HG02642 (cell line): Measurements from ENCODE around the gene ARRDC5.
"Not testable (repeated sequence)": the region's sequence is repeated elsewhere in the genome, so short reads cannot be mapped to it uniquely, and the experiment has no call there.

Experiments
- ATAC-seq: cut with Tn5 transposase; IDR thresholded peaks from one replicate; pipeline ENCODE4 v1.9.1; 2021; ENCODE audit warnings: mild to moderate bottlenecking; ENCODE audit not compliant: unreplicated experiment, poor library complexity

The ARRDC5 gene

DNA sequence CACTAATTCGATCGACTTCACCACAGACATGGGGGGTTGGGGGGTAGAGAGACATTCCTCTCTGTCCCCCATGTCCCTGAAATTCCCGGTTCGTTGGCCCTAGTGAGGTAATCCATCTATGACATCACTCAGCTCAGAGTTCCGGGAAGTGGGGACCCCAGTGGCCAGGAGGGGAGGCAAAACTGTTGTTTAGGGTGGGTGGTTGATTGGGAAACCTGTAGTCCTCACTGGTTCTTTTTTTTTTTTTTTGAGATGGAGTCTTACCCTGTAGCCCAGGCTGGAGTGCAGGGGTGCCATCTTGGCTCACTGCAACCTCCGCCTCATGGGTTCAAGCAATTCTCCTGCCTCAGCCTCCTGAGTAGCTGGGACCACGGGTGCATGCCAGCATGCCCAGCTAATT is at the start of gene ARRDC5:
Gene ARRDC5, minus strand, starts transcription at position 101 of the 400 bp plus-strand sequence. Its CDS starts 71 bp downstream, at position 30.
- no peak for ATAC-seq

DNA sequence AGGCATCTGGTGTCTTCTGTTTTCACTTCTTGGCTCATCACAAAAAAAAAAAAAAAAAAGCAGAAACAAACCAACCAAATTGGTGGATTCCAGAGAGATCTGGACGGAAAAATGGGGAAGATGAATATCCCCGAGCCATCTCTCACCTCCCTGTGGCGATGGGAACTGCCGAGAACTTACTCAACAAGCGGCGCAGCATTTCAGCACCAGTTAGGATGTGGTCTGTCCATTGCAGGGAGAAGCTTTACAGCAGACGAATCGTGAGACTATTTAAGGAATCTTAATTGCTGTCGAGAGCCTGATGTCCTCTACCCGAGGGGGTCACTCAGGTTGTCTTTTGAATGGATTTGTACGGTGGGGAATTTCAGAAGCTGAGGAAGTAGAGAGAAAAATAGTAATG is 49.0 kb upstream of the ARRDC5 start:
- no peak for ATAC-seq

DNA sequence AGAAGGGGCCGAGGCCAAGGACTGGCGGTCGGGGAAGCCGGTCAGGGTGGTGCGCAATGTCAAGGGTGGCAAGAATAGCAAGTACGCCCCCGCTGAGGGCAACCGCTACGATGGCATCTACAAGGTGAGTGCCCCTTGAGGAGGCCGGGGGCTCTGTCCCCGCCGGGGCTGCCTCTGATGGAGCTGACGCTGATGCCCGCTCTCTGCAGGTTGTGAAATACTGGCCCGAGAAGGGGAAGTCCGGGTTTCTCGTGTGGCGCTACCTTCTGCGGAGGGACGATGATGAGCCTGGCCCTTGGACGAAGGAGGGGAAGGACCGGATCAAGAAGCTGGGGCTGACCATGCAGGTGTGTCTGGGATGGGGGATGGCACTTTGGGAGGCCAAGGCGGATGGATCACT is 48.0 kb upstream of the ARRDC5 start:
- not testable (repeated sequence) for ATAC-seq

DNA sequence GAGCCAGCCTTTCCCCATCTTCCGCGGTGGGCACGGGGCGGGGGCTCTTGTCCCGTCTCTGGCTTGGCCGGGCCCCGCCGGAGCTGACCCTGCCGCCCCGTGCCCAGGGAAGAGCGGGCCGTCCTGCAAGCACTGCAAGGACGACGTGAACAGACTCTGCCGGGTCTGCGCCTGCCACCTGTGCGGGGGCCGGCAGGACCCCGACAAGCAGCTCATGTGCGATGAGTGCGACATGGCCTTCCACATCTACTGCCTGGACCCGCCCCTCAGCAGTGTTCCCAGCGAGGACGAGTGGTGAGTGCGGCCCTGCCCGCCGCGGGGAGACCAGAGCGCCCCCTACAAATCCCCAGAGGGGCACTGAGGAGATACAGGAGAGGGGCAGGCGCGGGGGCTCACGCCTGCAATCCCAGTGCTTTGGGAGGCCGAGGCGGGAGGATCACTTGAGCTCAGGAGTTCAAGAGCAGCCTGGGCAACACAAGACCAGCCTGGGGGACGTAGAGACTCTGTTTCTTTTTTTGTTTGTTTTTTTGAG is 39.0 kb upstream of the ARRDC5 start:
- ATAC-seq = not testable (repeated sequence)

DNA sequence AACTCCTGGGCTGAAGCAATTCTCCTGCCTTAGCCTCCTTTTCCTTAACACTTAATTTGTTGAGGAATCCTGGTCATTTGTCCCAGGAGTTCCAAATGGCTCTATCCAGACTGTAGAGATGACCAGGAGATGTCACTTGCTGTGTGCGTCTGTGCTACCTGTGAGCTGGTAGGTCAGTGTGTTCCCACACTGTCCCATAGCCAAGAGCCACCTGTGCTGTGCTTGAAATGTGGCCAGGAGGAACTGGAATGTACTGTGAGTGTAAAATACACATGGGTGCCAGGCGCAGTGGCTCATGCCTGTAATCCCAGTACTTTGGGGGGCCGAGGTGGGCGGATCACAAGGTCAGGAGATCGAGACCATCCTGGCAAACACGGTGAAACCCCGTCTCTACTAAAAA is 36.8 kb upstream of the ARRDC5 start:
- ATAC-seq = no peak

DNA sequence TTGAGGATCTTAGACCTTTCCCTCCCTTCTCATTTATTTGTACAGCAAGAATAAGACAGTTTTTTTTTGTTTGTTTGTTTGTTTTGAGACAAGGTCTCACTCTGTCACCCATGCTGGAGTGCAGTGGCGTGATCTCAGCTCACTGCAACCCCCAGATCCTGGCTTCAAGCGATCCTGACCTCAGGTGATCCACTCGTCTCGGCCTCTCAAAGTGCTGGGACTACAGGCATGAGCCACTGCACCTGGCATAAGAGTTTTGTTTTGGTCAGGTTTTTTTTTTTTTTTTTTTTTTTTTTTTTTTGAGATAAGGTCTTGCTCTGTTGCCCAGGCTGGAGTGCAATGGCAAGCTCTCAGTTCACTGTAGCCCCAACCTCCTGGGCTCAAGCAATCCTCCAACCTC is 35.8 kb upstream of the ARRDC5 start:
- ATAC-seq = not testable (repeated sequence)

DNA sequence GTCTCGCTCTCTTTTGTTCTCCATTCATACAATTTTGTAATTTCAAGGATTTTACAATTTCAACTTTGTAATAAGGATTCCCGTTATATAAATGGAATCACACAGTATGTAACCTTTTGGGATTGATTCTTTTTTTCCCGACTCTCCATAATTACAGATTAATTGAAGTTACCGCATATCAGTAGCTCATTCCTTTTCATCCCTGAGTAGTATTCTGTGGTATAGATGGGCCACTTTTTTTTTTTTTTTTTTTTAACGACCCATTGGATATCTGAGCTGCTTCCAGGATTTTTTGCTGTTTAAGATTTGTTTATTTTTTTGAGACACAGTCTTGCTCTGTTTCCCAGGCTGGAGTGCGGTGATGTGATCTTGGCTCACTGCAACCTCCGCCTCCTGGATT is 34.4 kb upstream of the ARRDC5 start:
- no peak for ATAC-seq

DNA sequence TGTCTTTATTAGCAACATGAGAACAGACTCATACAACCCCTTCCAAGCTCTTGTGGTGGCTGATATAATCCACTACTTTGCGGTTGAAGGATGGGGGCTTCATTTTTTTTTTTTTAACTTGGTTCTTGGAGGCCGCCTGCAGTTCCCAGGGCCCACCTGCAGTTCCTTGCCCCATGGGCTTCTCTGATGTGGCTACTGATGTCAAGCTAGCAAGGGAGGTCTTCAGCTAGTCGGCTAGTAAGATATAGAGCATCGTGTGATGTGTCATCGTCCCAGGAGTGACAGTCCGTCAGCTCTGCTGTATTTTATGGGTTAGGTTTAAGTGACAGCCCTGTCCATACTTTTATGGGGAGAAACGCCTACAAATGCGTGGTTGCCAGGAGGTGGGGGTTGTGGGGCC is 32.7 kb upstream of the ARRDC5 start:
- ATAC-seq = no peak

DNA sequence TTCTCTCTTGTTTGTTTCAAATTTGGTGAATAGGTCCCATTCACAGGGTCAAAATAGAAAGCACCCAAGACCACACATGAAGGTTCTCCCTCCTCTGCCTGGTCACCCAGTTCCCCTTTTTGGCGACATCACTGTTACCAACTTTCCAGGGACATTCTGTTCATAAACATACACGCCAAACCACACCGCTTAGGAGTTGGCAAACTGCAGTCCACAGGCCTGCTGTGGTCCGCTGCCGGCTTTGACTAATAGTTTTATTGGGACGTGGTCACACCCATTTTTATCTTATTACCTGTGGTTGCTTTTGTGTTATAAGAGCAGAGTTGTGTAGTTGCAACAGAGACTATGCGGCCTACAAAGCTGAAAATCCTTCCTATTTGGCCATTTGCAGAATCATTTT is 30.8 kb upstream of the ARRDC5 start:
- ATAC-seq = no peak

DNA sequence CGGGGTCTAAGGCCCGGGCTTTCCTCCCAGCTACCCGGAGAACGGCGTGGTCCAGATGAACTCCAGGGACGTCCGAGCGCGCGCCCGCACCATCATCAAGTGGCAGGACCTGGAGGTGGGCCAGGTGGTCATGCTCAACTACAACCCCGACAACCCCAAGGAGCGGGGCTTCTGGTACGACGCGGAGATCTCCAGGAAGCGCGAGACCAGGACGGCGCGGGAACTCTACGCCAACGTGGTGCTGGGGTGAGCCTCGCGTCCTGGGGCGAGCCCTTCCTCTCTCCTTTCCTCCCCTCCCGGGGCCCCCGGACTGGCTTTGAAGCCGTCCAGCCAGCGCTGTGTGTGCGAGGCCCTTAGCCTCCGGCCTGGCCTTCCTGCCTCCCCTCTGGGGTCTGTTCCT is 30.0 kb upstream of the ARRDC5 start:
- no peak for ATAC-seq

DNA sequence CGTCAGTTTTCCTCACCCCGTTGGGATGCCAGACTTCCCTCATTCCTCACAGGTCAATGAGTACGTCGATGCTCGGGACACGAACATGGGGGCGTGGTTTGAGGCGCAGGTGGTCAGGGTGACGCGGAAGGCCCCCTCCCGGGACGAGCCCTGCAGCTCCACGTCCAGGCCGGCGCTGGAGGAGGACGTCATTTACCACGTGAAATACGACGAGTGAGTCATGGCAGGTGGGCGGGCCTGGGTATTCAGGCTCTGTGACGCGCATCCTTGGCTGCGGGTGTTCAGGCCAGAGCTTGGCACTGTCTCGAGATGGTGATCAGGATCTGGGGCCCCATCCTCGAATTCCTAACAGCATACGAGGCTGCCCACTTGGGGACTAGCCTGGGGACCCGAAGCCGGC is 28.0 kb upstream of the ARRDC5 start:
- ATAC-seq = no peak

DNA sequence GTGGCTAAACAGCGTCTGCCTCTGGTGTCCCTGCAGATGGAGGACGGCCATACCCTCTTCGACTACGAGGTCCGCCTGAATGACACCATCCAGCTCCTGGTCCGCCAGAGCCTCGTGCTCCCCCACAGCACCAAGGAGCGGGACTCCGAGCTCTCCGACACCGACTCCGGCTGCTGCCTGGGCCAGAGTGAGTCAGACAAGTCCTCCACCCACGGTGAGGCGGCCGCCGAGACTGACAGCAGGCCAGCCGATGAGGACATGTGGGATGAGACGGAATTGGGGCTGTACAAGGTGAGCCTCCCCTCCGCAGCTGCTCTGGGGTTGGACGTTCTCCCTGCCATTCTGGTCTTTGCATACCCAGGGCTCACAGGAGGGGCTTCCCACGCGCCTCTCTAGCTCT is 26.5 kb upstream of the ARRDC5 start:
- no peak for ATAC-seq

DNA sequence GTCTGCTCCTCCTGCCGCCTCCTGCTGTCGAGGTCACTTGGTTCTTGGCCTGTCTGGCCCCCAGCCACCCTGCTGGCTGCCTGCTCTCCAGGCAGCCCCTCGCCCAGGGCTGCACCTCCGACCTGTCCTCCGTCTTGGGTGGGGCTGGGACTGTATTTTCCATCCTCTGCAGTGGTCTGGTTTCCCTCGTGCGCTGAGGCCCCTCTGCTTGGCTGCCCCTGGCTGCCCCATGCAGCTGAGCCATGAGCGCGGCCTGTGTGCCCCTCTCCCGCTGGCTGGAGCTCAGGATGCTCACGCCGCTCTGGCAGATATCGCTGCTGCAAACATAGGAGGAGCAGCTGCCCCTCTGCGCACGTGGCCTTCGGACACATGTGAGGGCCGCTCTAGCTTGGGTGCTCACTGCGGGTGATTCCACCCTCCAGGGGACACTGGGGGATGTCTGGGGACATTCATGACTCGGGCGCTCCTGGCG is 20.6 kb upstream of the ARRDC5 start:
- no peak for ATAC-seq

DNA sequence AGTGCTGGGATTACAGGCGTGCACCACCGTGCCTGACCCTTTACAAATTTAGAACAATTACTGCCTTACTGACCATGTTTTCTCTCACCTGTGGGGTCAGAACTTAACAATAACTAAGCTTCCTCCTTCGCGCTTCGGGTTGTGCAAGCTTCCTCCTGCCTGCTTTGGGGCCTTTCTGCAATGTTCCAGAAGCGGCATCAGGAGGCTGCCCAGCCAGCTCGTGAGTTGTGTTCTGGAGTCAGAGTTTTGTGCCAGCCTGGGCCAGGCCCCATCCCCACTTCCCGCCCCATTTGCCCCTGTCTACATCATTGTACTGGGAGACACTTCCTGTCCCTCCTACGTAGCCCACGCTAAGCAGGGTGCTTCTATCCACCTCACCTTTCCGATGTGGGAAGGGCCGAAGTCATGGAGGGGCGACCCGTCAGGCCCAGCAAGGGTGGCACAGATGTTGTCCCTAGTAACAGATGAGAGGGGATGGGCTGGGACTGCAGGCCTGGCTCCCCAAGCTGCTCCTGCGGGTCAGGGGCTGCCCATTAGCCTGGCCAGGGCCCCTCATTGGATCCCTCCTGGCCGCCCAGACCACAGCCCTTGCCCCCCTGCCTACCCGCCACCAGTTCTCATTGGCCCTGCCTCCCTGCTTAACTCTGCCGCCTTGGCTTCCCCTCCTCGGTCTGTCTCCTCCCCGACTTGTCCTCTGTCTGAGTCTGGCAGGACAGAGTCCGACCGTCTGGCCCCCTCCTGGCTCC is 20.0 kb upstream of the ARRDC5 start:
- no peak for ATAC-seq

DNA sequence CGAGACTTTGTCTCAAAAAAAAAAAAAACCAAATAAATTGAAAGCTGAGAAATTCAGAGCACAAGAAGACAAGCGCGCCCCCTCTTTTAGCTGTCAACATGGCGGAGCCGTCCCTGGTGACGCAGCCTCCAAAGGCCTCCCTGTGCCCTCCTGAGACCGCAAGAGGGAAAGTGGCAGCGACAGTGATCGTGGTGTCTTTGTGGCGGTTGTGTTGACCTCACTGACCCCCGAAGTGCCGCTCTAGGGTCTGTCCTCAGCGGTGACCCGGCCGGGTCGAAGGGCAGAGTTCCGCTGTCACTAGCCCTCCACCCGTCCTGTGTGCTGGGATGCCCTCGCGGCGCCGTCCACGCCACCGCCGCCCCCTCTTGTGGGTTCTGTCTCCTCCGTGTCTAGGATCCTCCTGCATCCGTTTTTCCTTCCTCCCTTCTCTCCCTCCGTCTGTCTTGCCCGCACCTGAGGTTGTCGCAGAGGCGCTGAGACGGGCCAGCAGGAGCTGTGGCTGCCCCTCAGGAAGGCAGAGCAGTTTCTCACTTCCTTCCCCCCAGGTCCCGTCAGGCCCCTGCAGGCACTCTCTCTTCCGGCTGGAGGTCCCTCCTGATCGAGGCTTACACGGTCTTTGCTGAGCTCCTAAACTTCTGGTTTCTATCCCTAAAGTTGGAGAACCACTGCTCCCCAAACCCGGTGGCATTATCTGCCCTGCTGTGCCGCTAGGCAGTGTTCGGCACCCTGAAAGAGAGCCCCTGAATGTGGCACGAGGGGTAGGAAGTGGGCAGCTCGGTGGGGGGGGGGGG is 13.8 kb upstream of the ARRDC5 start:
- no peak for ATAC-seq

DNA sequence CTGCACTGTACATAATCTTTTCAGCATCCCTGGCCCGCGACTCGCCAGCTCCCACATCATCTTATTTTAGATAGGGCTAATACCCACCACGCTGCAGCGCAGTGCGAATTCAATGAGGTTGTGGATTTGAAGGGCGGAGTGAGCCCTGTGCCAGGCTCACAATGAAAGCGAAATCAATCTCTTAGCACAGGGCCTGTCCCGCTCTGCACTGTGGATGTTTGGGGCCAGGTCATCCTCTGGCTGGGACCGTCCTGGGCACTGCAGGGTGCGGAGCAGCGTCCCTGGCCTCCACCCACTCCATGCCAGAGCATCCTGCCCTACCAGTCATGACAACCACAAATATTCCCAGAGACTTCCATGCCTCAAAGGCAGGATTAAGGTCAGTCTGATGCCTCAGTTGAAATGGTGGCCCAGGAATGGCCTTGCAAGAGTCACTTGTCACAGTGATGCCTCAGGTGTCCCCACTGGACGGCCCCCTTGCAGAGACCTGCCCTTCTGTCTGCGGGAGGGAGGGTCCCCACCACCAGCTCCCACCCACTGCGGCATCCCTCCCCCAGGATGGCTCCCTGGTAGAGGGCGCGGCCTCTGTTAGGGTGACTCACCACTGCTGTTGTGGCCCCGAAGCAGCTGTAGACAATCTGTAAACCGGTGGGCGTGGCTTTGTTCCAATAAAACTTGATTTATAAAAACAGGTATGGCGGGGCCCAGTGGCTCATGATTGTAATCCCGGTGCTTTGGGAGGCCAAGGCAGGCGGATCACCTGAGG is 12.2 kb upstream of the ARRDC5 start:
- no peak for ATAC-seq

DNA sequence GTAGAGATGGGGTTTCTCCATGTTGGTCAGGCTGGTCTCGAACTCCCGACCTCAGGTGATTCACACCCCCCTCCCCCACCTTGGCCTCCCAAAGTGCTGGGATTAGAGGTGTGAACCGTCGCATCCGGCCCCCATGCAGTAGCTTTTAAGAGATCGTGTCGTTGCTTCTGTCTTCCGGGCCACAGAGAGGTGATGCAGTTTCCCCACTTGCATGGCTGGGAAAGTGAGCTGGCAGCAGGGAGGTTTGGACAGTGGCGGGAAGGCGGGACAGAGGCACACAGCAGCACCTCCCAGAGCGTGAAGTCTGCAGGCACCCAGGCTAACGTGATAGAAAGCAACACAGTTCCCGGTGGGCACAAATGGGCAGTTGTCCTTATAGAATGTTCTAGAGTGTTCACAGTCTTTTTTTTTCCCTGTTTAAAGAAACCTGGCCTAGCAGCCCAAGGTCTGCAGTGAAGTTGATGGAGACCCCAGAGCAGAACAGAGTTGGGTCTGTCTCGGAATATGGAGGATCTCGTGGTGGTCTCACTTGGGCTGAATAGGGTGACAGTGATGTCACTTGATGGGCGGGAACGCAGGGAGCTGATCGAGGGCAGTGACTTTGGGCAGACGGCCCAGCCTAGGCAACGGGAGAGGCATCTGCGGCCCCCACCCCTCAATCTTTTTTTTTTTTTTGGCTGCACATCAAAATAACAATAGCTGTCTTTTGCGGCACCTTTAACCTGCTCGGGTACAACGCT is 11.5 kb upstream of the ARRDC5 start:
- no peak for ATAC-seq

DNA sequence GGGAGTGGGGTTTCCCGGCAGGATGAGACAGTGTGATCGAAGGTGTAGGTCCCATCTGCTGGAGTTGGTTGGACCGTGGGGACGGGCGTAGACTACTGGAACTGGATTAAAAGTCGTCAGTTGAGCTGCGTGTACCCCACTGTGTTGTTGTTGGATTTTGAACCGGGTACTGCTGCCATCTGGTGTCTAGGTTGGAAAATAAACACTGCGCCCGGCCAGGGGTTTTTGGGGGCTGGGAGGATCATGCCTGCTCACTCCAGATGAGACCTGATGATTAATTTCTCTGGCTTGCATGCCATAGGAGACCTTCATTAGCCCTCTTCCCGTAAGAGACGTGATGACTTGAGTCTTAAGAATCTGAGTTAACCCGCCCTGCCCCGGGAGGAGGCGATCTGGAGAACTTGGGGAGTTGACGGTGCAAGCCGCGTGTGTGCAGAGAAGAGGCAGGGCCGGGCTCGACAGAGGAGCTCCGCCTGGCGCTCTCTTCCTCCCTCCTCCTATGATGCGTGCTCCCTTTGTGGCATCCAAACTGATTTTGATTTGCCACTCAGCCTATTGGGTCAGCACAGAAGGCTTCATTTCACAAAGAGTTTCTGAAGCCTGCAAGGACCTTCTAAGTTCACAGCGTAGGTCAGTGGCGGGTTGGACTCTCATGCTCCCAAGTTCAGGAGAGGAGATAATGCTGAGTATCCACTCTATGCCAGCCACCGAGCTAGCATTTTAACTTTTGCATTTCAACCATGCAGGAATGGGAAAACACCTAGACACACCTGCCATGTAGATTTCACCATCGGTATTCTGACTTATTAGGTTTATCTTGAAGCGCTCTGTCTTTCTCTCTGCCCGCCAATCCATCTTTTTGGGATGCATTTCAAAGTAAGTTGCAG is 9.3 kb upstream of the ARRDC5 start:
- ATAC-seq = no peak

DNA sequence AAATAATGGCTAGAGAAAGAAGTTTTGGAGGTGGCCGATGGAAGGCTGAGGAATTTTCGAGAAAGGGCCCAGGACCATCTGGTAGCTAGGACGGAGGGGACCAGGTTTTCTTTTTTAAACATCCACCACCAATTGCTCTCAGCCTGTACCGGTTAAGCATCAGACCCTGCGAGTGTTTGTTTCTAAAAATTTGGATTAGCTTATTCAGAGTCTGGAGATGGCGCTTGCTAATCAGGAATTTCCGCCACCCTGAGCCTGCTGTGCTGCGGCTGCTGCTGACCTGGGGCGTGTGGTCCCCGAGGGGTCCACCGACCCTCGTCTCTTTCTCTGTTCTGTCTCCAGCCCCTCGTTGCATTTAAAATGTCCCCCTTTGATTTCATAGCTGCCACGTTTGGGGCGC is 8.6 kb upstream of the ARRDC5 start:
- ATAC-seq = no peak
